ENCODE results near the gene WFDC1.

GRCh38 chr16:84330685-84331050 is 36.0 kb downstream of the WFDC1 start:
- no peak for TF ChIP-seq ZSCAN29 (IDR thresholded peaks at IDR 0.05)
- TF ChIP-seq PBX3 (IDR thresholded peaks at IDR 0.05; ENCODE audit: insufficient replicate concordance, low read depth, low read length), result no peak
- TF ChIP-seq ESRRA (IDR thresholded peaks at IDR 0.05; ENCODE audit: low read length), result no peak
- no peak for TF ChIP-seq CTCF (IDR thresholded peaks at IDR 0.05 in 2 of 3, conservative IDR thresholded peaks at IDR 0.05 in 1 of 3; ENCODE audit: control insufficient read depth in 2 of 3, extremely low read depth in 1 of 3, insufficient read depth in 1 of 3, low read depth in 3 of 3, low read length in 3 of 3)
- no peak for TF ChIP-seq KDM1A (IDR thresholded peaks at IDR 0.05; ENCODE audit: borderline replicate concordance)
- TF ChIP-seq MXI1 (IDR thresholded peaks at IDR 0.05; ENCODE audit: low read depth, low read length), result no peak
- TF ChIP-seq ZNF24 (IDR thresholded peaks at IDR 0.05), result no peak
- TF ChIP-seq ATF3 (IDR thresholded peaks at IDR 0.05; ENCODE audit: borderline replicate concordance, extremely low read depth, low read depth, low read length), result no peak
- no peak for TF ChIP-seq EZH2 (IDR thresholded peaks at IDR 0.05; ENCODE audit: borderline replicate concordance, control insufficient read depth, low read depth, low read length)
- no peak for TF ChIP-seq CEBPB (IDR thresholded peaks at IDR 0.05; ENCODE audit: borderline replicate concordance in 1 of 2, low read depth in 2 of 2, low read length in 2 of 2)
- no peak for TF ChIP-seq POLR2A (IDR thresholded peaks at IDR 0.05; ENCODE audit: low read depth, low read length)
- TF ChIP-seq RELA (IDR thresholded peaks at IDR 0.05; ENCODE audit: borderline replicate concordance, partially characterized antibody), result no peak
- TF ChIP-seq SREBF1 (IDR thresholded peaks at IDR 0.05; ENCODE audit: low read length), result no peak
- TF ChIP-seq ZBTB33 (IDR thresholded peaks at IDR 0.05), result no peak
